ENCODE results near the gene GOLGA1. TPM values are rescaled to one million over a fixed set of nuclear protein-coding genes. Genes with fewer than 3 reads are reported as not detected.

Gene GOLGA1
- polyA plus RNA-seq, 1 of the 3 experiments (the other 2 are of a cell fraction) = 10.0 TPM

DNA sequence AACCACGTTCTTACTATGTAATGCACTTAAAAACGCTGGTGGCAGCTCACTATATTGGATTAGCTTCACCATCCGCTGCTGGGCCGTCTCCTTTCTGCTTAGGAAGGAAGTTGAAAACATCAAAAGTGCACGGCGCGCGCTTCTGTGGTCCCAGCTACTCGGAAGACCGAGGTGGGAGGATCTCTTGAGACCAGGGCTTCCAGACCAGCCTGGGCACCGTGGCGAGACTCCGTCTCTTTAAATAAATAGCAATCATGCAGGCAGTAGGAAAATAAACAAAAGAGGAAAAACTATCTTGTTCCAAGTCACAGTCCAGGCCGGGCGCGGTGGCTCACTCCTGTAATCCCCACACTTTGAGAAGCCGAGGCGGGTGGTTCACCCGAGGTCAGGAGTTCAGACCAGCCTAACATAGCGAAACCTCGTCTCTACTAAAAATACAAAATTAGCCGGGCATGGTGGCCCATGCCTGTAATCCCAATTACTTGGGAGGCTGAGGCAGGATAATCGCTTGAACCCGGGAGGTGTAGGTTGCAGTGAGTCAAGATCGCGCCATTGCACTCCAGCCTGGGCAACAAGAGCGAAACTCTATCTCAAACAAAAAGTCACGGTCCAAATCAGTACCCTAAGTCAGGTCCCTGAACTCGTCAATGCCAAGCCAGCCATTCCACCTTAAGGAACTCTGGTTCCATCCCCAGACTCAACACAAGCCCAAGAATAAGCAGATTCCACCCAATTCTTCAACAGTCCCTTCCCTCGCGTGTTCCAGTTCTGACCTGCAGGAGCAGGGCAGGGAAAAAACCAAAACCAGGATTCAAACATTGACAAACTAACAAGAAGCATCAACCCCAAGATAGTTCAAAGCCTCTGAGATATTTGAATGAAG, 1.0 kb upstream of the GOLGA1 start:
- Histone ChIP-seq H3K4me3 (ENCODE audit: low read depth in 2 of 2, low read length in 1 of 2) (peak overlapping the region; percentile 82), H3K9ac (peak overlapping the region; percentile 84), H3K36me3 (replicated peaks in 1 of 2; ENCODE audit: control insufficient read depth in 1 of 2, insufficient read depth in 2 of 2, low read length in 1 of 2) (peaks cover 7 to 13% of the 10 kb centered on the region in 2 experiments), H4K20me1 (ENCODE audit: insufficient read depth) (no peaks in the 10 kb centered on the region), H3K9me3 (no peaks in the 10 kb centered on the region), H3K27me3 (ENCODE audit: insufficient read depth) (no peaks in the 10 kb centered on the region), H3K9me2 (no peaks in the 10 kb centered on the region), H2AFZ (ENCODE audit: low read depth) (peak overlapping the region; percentile 78), H3F3A (replicated peaks; ENCODE audit: insufficient read depth) (peaks cover 17% of the 10 kb centered on the region), H3K79me2 (ENCODE audit: insufficient read depth) (peaks cover 13% of the 10 kb centered on the region), H3K4me1 (ENCODE audit: control insufficient read depth in 1 of 2, insufficient read depth in 2 of 2, low read depth in 1 of 2, low read length in 1 of 2) (peaks cover 6 to 9% of the 10 kb centered on the region in 2 experiments; a peak in 2 of 4 replicates), H3K4me2 (peak overlapping the region; percentile 81), H3K27ac (ENCODE audit: low read depth in 2 of 2, low read length in 1 of 2) (peak overlapping the region; percentile 93 to 94)
- peak; percentile 14 for DNase-seq
- ChIA-PET POLR2A (no interaction called here), CTCF (interaction anchor here (1.2 kb wide), 1 partner anchor 8 kb away, joined by 3 read pairs; no protein-coding TSS in a partner anchor)
- TF ChIP-seq TCF12 (IDR thresholded peaks at IDR 0.05) (no peak), SIN3A (IDR thresholded peaks at IDR 0.05; ENCODE audit: borderline replicate concordance, low read depth, low read length) (no peak), RFX5 (IDR thresholded peaks at IDR 0.05; ENCODE audit: low read length) (no peak), CHD2 (IDR thresholded peaks at IDR 0.05; ENCODE audit: low read length, partially characterized antibody) (no peak), NFIC (IDR thresholded peaks at IDR 0.05; ENCODE audit: borderline replicate concordance) (no peak), EZH2phosphoT487 (IDR thresholded peaks at IDR 0.05; ENCODE audit: borderline replicate concordance, low read depth) (no peak), EP300 (IDR thresholded peaks at IDR 0.05; ENCODE audit: borderline replicate concordance in 1 of 2, low read depth in 1 of 2, low read length in 1 of 2) (no peak), MXI1 (IDR thresholded peaks at IDR 0.05; ENCODE audit: low read depth, low read length) (no peak), TAF1 (IDR thresholded peaks at IDR 0.05; ENCODE audit: borderline replicate concordance, low read depth, low read length) (no peak)
- TF ChIP-seq, protein P1, sequence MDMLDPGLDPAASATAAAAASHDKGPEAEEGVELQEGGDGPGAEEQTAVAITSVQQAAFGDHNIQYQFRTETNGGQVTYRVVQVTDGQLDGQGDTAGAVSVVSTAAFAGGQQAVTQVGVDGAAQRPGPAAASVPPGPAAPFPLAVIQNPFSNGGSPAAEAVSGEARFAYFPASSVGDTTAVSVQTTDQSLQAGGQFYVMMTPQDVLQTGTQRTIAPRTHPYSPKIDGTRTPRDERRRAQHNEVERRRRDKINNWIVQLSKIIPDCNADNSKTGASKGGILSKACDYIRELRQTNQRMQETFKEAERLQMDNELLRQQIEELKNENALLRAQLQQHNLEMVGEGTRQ (IDR thresholded peaks at IDR 0.05; ENCODE audit: borderline replicate concordance, low read depth, low read length) = no peak
- TF ChIP-seq, protein P2, sequence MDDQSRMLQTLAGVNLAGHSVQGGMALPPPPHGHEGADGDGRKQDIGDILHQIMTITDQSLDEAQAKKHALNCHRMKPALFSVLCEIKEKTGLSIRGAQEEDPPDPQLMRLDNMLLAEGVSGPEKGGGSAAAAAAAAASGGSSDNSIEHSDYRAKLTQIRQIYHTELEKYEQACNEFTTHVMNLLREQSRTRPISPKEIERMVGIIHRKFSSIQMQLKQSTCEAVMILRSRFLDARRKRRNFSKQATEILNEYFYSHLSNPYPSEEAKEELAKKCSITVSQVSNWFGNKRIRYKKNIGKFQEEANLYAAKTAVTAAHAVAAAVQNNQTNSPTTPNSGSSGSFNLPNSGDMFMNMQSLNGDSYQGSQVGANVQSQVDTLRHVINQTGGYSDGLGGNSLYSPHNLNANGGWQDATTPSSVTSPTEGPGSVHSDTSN (IDR thresholded peaks at IDR 0.05) = no peak
- WGBS (ENCODE audit: low lambda C conversion rate) = 32% methylated on average over 29 of the region's 31 CpGs

DNA sequence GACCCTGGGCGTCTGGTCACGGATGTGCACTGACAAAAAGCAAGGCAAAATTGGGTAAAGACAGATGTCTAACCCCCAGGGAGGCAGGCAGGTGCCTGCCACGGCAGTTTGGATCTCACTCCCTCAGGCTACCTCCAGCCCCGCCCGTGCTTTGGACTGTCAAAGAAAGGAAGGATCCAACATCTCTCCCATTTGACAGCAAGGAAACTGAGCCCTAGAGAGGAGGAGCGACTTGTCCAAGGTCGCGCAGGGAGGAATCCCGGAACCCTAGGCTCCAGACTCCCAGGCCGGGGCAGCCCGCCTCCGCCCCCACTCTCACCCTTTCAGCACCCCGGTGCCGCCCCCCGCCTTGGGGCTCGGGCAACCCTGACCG, 376 bp downstream of the GOLGA1 start:
- Histone ChIP-seq H3K79me2 (ENCODE audit: insufficient read depth) (peaks cover 13% of the 10 kb centered on the region), H4K20me1 (ENCODE audit: insufficient read depth) (no peaks in the 10 kb centered on the region), H3K4me1 (ENCODE audit: control insufficient read depth in 1 of 2, insufficient read depth in 2 of 2, low read depth in 1 of 2, low read length in 1 of 2) (peaks cover 6 to 9% of the 10 kb centered on the region in 2 experiments; a peak in 2 of 4 replicates), H3K4me3 (ENCODE audit: low read depth in 2 of 2, low read length in 1 of 2) (peak overlapping the region; percentile 82), H3K9me3 (no peaks in the 10 kb centered on the region), H3F3A (replicated peaks; ENCODE audit: insufficient read depth) (peaks cover 17% of the 10 kb centered on the region), H3K4me2 (peak overlapping the region; percentile 81), H2AFZ (ENCODE audit: low read depth) (peak overlapping the region; percentile 95), H3K27ac (ENCODE audit: low read depth in 2 of 2, low read length in 1 of 2) (peak overlapping the region; percentile 93 to 94), H3K9me2 (no peaks in the 10 kb centered on the region), H3K27me3 (ENCODE audit: insufficient read depth) (no peaks in the 10 kb centered on the region), H3K9ac (peak overlapping the region; percentile 84), H3K36me3 (replicated peaks in 1 of 2; ENCODE audit: control insufficient read depth in 1 of 2, insufficient read depth in 2 of 2, low read length in 1 of 2) (peaks cover 17 to 19% of the 10 kb centered on the region in 2 experiments)
- ChIA-PET CTCF (no interaction called here), POLR2A (no interaction called here)
- DNase-seq = no peak
- 0% methylated on average over 8 of the region's 17 CpGs for WGBS (ENCODE audit: low lambda C conversion rate)
- 0 out of 2 replicates have a peak, but pooled peaks have one; percentile 43 for TF ChIP-seq SIN3A (IDR thresholded peaks at IDR 0.05; ENCODE audit: borderline replicate concordance, low read depth, low read length)
- TF ChIP-seq FOSL2 (IDR thresholded peaks at IDR 0.05; ENCODE audit: borderline replicate concordance, low read depth) = no peak
